Pancreas (tissue), 10 donors: ENCODE results near the gene RASGRF1. TPM values are rescaled to one million over a fixed set of nuclear protein-coding genes. Genes with fewer than 3 reads are reported as not detected.
A peak's percentile ranks its signal among the peaks of the same experiment; 100 is the strongest.

Experiments used
- ATAC-seq, 4 donors: fragments of 200-7000 bp; cut with Tn5 transposase; one replicate each; pipeline versions ENCODE4 v1.8.0 to v1.9.1; 2020; ENCODE audit warnings: mild to moderate bottlenecking in 4 of 4, moderate library complexity in 4 of 4
- DNase-seq, 6 donors: peaks; one replicate each; pipeline ENCODE4 v3.0.0-alpha.2; 2020
- FAIRE-seq: peaks from 2 replicates; lab custom pipeline; 2012; peaks lifted over from hg19 to GRCh38; lab: Jason Lieb, UNC
- H3K27ac ChIP-seq, 4 donors: fragments of 200-600 bp; sonication (generic); 1 replicate in 3 of 4; 2 replicates in 1 of 4; pipeline versions ENCODE4 v1.5.0 to v1.8.0; 2020
- H3K27me3 ChIP-seq, 4 donors: fragments of 200-600 bp; one replicate each; pipeline ENCODE4 v1.8.0; 2021
- H3K36me3 ChIP-seq, 3 donors: fragments of 200-600 bp; sonication (generic) in 1 of 3; one replicate each; pipeline versions ENCODE4 v1.5.0 to v1.8.0; 2020 to 2021
- H3K4me1 ChIP-seq, 3 donors: fragments of 200-600 bp; one replicate each; pipeline ENCODE4 v1.8.0; 2021
- H3K4me3 ChIP-seq, 4 donors: fragments of 200-600 bp; sonication (generic) in 2 of 4; one replicate each; pipeline versions ENCODE4 v1.5.0 to v1.8.0; 2020 to 2021
- H3K9me3 ChIP-seq, 4 donors: fragments of 200-600 bp; one replicate each; pipeline ENCODE4 v1.8.0; 2021
- CTCF ChIP-seq, 4 donors: fragments of 200-600 bp; sonication (generic) in 3 of 4; IDR thresholded peaks; one replicate each; pipeline versions ENCODE4 v1.5.0 to v1.8.0; 2021; ENCODE audit warnings: antibody characterized with exemption in 4 of 4
- WGBS, 2 donors: extraction: QIAGEN DNeasy Blood & Tissue Kit; methylation state at CpG; one replicate each; pipeline ENCODE4 v1.1.7; 2013; 5-methylcytosine and 5-hydroxymethylcytosine counted together
- intact Hi-C, 3 donors: fragments of 100-400 bp; cut with DNase I; formaldehyde crosslinking; loops; one replicate each; pipeline versions ENCODE4 v1.11.1 to v1.14.2; 2022
- polyA plus RNA-seq, 2 donors: library from polyadenylated mRNA; stranded (reverse); fragments of 200-250 nt; gene quantifications; one replicate each; pipeline ENCODE4 v1.2.3, GENCODE V29; 2013
- total RNA-seq, 6 donors: library from RNA; stranded (reverse); fragmentation: NEBNext Ultra II Directional in 4 of 6; extraction: Animal tissue kit (Norgen Biotek cat#: 25700) in 4 of 6; gene quantifications; one replicate each; pipeline versions ENCODE4 v1.2.1 to v1.2.4, GENCODE V29; 2021 to 2023
- donor health status: healthy with polysubstance abuse.
- donor health status: DM: no; HTN: no; CAD: no; lungs with moderate emphysema.
- donor health status: DM: no; HTN: no; CAD: no.
- donor health status: control.
- donor health status: control.
- donor health status: Bipolar disorder and iron deficiency.
- donor health status: DM: yes; HTN: yes; CAD: no.
- donor health status: DM: no; HTN: no; CAD: no.
- donor health status: DM: no; HTN: no; CAD: no.
- donor health status: DM: yes; HTN: yes; CAD: no.

RASGRF1 gene
- total and polyA plus RNA-seq, 8 donors, result 0.35 to 8.4 (median 2.1) TPM

- H3K4me3 ChIP-seq, result no peak overlapping the region
- intact Hi-C loops, result loop anchor here in 1 of 3 donors (10.0 kb wide), 1 partner anchor 152 kb away; no protein-coding TSS in a partner anchor
- DNase-seq, result no peak
- WGBS, 2 donors, result 51 to 60% methylated on average over 6 of the region's 6 CpGs
- H3K27me3 ChIP-seq, result no peaks in the 10 kb centered on the region
- ATAC-seq, result peak in 1 of 4 donors; percentile 46
- no peaks in the 10 kb centered on the region for H3K4me1 ChIP-seq
- TF ChIP-seq CTCF (IDR thresholded peaks at IDR 0.05), result no peak
- no peak for FAIRE-seq
- H3K9me3 ChIP-seq, result no peaks in the 10 kb centered on the region
- no peak overlapping the region for H3K27ac ChIP-seq
- no peaks in the 10 kb centered on the region for H3K36me3 ChIP-seq
These were observed 57.9 kb downstream of the RASGRF1 start for GRCh38 chr15:79032656-79033055.

GRCh38 chr15:79031821-79032220 is 58.8 kb downstream of the RASGRF1 start:
- no peak for TF ChIP-seq CTCF (IDR thresholded peaks at IDR 0.05)
- H3K4me3 ChIP-seq, result no peak overlapping the region
- no peak overlapping the region for H3K27ac ChIP-seq
- H3K27me3 ChIP-seq, result no peaks in the 10 kb centered on the region
- no peaks in the 10 kb centered on the region for H3K4me1 ChIP-seq
- H3K36me3 ChIP-seq, result no peaks in the 10 kb centered on the region
- ATAC-seq (no peak), DNase-seq (no peak), FAIRE-seq (no peak)
- intact Hi-C loops, result loop anchor here in 1 of 3 donors (10.0 kb wide), 1 partner anchor 153 kb away; no protein-coding TSS in a partner anchor
- WGBS, 2 donors, result 78 to 86% methylated on average over 12 of the region's 12 CpGs
- H3K9me3 ChIP-seq, result no peaks in the 10 kb centered on the region

GRCh38 chr15:79031201-79031600 is 59.4 kb downstream of the RASGRF1 start:
- ATAC-seq (no peak), DNase-seq (no peak), FAIRE-seq (no peak)
- WGBS, 2 donors, result 76 to 81% methylated on average over 9 of the region's 9 CpGs
- no peaks in the 10 kb centered on the region for H3K27me3 ChIP-seq
- no peak overlapping the region for H3K27ac ChIP-seq
- no peaks in the 10 kb centered on the region for H3K36me3 ChIP-seq
- no peak for TF ChIP-seq CTCF (IDR thresholded peaks at IDR 0.05)
- no peaks in the 10 kb centered on the region for H3K4me1 ChIP-seq
- H3K9me3 ChIP-seq, result no peaks in the 10 kb centered on the region
- intact Hi-C loops, result loop anchor here in 1 of 3 donors (10.0 kb wide), 1 partner anchor 154 kb away; no protein-coding TSS in a partner anchor
- no peak overlapping the region for H3K4me3 ChIP-seq

DNA sequence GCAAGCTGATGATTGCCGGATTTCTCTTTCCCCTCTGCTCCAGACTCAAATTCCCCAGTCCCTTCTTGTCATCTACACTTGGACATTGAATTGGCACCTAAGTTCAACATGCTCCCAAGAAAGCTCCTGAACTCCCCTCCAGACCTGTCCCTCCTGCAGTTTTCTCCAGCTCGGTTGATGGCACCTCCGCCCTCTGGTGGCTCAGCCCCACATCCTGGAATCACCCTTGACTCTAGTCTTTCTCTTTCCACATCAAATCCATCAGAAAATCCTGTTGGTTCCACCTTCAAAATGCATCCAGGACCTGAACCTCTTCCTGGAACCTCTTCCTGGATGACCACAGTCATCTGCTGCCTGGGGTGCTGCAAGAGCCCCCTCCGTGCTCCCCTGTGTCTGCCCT is 60.1 kb downstream of the RASGRF1 start:
- Histone ChIP-seq H3K4me1 (no peaks in the 10 kb centered on the region), H3K27me3 (no peaks in the 10 kb centered on the region), H3K4me3 (no peak overlapping the region), H3K27ac (no peak overlapping the region), H3K9me3 (no peaks in the 10 kb centered on the region), H3K36me3 (no peaks in the 10 kb centered on the region)
- intact Hi-C loops, result loop anchor here in 1 of 3 donors (10.0 kb wide), 1 partner anchor 154 kb away; no protein-coding TSS in a partner anchor
- TF ChIP-seq CTCF (IDR thresholded peaks at IDR 0.05), result no peak
- FAIRE-seq (no peak), DNase-seq (no peak), ATAC-seq (no peak)
- WGBS, 2 donors, result 81 to 85% methylated on average over 4 of the region's 4 CpGs

- Histone ChIP-seq H3K9me3 (no peaks in the 10 kb centered on the region), H3K36me3 (no peaks in the 10 kb centered on the region), H3K27ac (no peak overlapping the region), H3K27me3 (no peaks in the 10 kb centered on the region), H3K4me1 (no peaks in the 10 kb centered on the region), H3K4me3 (no peak overlapping the region)
- DNase-seq (peak in 1 of 6 donors; percentile 35), ATAC-seq (peak in 3 of 4 donors; percentile 44 to 63 (median 63)), FAIRE-seq (no peak)
- peak; percentile 25 to 49 (median 38) for TF ChIP-seq CTCF (IDR thresholded peaks at IDR 0.05)
- WGBS, 2 donors, result 32 to 35% methylated on average over 7 of the region's 7 CpGs
- intact Hi-C loops, result loop anchor here in 2 of 3 donors (5.0 kb wide), 2 partner anchors 154 to 159 kb away; no protein-coding TSS in a partner anchor
These were observed 62.1 kb downstream of the RASGRF1 start for GRCh38 chr15:79028411-79028964.
